Measurements from ENCODE around the gene FPR2. TPM values are rescaled to one million over a fixed set of nuclear protein-coding genes. Genes with fewer than 3 reads are reported as not detected.

FPR2 gene
- total and polyA plus RNA-seq, 10 of the 15 experiments (the other 5 are each of a cell fraction or from before 2014, with no cell fraction given), result not detected

DNA sequence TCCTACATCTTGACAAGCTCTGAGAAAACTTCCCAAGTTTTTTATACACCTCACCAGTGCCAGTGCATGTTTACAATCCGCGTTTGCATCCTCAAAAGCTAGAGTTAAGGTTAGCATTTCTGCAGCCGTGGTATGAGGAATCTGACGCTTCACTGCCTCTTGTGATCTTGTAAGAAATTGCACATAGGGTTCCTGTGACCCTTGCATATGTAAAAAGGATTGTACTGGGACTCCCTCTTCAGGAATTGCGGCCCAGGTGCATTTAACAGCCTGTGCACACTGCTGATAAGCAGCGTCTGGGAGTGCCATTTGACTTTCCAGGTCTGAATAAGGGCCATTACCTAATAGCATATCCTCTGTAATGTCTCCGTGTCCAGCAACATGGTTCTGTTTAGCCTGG, 49.2 kb downstream of the FPR2 start:
- no peak for FAIRE-seq

More for the DNA sequence above, 49.2 kb downstream of the FPR2 start:
- DNase-seq (ENCODE audit: low read depth, low spot score) (no peak), ATAC-seq (no peak)
- no peaks in the 10 kb centered on the region for H3K36me3 ChIP-seq (ENCODE audit: control insufficient read depth in 2 of 2, insufficient read depth in 2 of 2, low read length in 1 of 2)
- H3K4me3 ChIP-seq, result no peak overlapping the region
- ChIA-PET POLR2A (no interaction called here), CTCF (no interaction called here), SMC1A (ENCODE audit: uncharacterized antibody, unreplicated experiment) (no interaction called here), RAD21 (ENCODE audit: unreplicated experiment) (no interaction called here)
- whole genome bisulfite sequencing (ENCODE audit: insufficient coverage, insufficient replicate concordance, low lambda C conversion rate, missing lambda C conversion rate), result 38% methylated on average over 7 of the region's 7 CpGs
- TF ChIP-seq GATAD2B (conservative IDR thresholded peaks at IDR 0.05; ENCODE audit: low read depth) (no peak), JUNB (IDR thresholded peaks at IDR 0.05) (no peak), POU2F2 (IDR thresholded peaks at IDR 0.05; ENCODE audit: borderline replicate concordance, low read depth, low read length) (no peak), TCF3 (IDR thresholded peaks at IDR 0.05; ENCODE audit: borderline replicate concordance, insufficient read depth, low read depth, low read length) (no peak), BCL11A (IDR thresholded peaks at IDR 0.05; ENCODE audit: low read depth, low read length) (no peak), BMI1 (IDR thresholded peaks at IDR 0.05; ENCODE audit: borderline replicate concordance) (no peak), CHD2 (IDR thresholded peaks at IDR 0.05; ENCODE audit: borderline replicate concordance, low read depth, low read length) (no peak), ZNF622 (IDR thresholded peaks at IDR 0.05) (no peak), MTA2 (IDR thresholded peaks at IDR 0.05; ENCODE audit: low read depth) (no peak)
- TF ChIP-seq, protein P1, sequence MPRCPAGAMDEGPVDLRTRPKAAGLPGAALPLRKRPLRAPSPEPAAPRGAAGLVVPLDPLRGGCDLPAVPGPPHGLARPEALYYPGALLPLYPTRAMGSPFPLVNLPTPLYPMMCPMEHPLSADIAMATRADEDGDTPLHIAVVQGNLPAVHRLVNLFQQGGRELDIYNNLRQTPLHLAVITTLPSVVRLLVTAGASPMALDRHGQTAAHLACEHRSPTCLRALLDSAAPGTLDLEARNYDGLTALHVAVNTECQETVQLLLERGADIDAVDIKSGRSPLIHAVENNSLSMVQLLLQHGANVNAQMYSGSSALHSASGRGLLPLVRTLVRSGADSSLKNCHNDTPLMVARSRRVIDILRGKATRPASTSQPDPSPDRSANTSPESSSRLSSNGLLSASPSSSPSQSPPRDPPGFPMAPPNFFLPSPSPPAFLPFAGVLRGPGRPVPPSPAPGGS (IDR thresholded peaks at IDR 0.05; ENCODE audit: borderline replicate concordance, insufficient read depth, low read depth, low read length, poor library complexity, severe bottlenecking), result no peak
- TF ChIP-seq, protein P2, sequence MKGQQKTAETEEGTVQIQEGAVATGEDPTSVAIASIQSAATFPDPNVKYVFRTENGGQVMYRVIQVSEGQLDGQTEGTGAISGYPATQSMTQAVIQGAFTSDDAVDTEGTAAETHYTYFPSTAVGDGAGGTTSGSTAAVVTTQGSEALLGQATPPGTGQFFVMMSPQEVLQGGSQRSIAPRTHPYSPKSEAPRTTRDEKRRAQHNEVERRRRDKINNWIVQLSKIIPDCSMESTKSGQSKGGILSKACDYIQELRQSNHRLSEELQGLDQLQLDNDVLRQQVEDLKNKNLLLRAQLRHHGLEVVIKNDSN (IDR thresholded peaks at IDR 0.05; ENCODE audit: borderline replicate concordance, extremely low read length, insufficient read depth, low read depth, low read length), result no peak
- H3K27ac ChIP-seq (ENCODE audit: control insufficient read depth, insufficient read depth), result no peak overlapping the region
- no peaks in the 10 kb centered on the region for H4K20me1 ChIP-seq (ENCODE audit: control insufficient read depth, insufficient read depth)
- H3K4me1 ChIP-seq (ENCODE audit: control insufficient read depth, insufficient read depth, low read length), result no peaks in the 10 kb centered on the region
- no peak overlapping the region for H3K9ac ChIP-seq (ENCODE audit: control insufficient read depth, insufficient read depth, low read length)
- no peak overlapping the region for H3K4me2 ChIP-seq (ENCODE audit: control insufficient read depth, insufficient read depth)
- in situ Hi-C loops (cut with MboI) (no loop called here), intact Hi-C loops (cut with micrococcal nuclease; ENCODE audit: unreplicated experiment) (no loop called here)
- H2AFZ ChIP-seq (ENCODE audit: control insufficient read depth, low read depth, low read length), result no peak overlapping the region
- no peaks in the 10 kb centered on the region for H3K27me3 ChIP-seq (replicated peaks in 1 of 2; ENCODE audit: control insufficient read depth in 2 of 2, insufficient read depth in 2 of 2, low read length in 1 of 2)
- no TSS peak for BruUV-seq (replicated peaks)
- no peaks in the 10 kb centered on the region; the same call in 1 of the 3 replicates for H3K9me3 ChIP-seq (replicated peaks; ENCODE audit: control insufficient read depth, insufficient read depth, low read length)
- no peaks in the 10 kb centered on the region for H3K79me2 ChIP-seq (ENCODE audit: control insufficient read depth, insufficient read depth, low read length)

Measured in GM12878 (cell line).